ENCODE data around the gene PTGFRN.

PTGFRN gene

GRCh38 chr1:117007719-117008013, 98.0 kb downstream of the PTGFRN start:
- no peak for DNase-seq

DNA sequence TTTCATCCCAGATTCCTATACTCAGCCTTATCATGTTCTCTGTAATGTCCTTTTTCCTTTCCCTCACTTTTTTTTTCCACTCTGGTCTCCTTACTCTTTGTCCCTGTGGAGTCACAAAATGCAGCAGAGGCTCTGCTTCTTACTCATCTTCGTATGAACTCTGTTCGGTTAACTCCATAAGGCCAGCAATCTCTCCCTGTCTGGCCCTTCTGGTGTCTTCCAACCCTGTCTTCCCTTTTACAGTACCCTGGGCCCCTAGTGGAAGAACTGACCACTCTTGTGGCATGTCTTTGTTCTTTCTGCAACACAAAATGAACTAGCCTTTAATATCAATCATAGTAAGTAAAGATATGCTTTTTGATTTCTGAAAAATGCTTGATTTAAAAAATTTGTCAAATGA, 98.9 kb downstream of the PTGFRN start:
- no peak for DNase-seq

- DNase-seq, result peak in 3 of 6 experiments; percentile 24 to 48 (median 44)
These were observed 99.4 kb downstream of the PTGFRN start for GRCh38 chr1:117009132-117009531.

DNA sequence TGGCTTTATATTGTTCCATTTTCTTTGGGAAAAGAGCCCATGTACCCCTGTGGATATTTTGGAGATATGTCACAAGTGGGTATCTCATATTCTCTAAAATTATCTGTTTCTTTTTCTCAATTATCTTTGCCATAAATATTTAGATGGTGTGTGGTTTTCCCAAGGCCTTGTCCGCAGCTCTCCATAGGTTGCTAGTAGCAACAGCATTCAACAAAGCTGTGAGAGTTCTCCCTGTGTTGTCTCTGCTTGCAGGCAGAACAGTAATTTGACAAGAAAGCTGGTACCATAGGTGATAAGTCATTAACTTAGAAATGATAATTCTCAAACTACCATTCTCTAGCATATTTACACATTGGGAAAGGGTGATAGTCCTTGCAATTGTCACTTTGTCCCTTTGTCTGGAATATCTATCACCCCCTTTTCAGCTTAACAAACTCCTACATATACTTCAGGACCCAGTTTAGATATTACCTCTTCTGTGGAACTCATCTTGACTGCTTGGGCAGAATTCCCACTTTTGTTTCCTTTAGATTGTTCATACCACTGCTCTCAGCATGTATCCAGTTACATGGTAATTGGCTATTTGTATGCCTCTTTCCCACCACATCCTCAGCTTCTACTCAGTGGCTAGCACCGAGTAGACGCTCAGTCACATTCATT, 100.7 kb downstream of the PTGFRN start:
- no peak for DNase-seq

DNA sequence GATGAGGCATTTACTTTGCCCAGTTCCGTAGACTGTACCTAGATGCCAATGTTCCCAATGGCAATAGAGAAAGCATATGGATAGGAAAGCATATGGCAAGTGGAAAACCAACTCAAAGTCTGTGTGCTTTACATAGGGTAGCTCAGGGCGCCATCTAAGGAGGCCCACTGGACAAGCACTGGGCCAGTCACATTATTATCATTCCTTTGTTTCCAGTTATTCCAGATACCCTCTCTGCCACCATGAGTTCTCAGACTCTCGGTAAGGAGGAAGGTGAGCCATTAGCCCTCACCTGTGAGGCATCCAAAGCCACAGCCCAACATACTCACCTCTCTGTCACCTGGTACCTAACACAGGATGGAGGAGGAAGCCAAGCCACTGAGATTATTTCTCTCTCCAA, 101.6 kb downstream of the PTGFRN start:
- no peak for DNase-seq

DNA sequence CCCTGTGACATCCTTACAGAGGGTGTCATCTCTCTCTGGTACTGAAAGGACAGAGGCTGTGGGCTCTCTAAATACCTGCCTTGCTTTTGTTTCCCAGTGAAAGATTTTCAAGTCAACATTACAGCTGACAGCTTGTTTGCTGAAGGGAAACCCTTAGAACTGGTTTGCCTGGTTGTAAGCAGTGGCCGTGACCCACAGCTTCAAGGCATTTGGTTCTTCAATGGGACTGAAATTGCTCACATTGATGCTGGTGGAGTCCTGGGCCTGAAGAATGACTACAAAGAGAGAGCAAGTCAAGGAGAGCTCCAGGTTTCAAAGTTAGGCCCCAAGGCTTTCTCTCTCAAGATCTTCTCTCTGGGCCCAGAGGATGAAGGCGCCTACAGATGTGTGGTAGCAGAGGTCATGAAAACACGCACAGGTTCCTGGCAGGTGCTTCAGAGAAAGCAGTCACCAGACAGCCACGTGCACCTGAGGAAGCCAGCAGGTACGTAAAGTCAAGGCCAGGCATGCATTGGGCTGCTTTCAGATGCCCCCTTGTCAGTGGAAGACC, 103.7 kb downstream of the PTGFRN start:
- DNase-seq, result peak in 1 of 6 experiments; percentile 7

DNA sequence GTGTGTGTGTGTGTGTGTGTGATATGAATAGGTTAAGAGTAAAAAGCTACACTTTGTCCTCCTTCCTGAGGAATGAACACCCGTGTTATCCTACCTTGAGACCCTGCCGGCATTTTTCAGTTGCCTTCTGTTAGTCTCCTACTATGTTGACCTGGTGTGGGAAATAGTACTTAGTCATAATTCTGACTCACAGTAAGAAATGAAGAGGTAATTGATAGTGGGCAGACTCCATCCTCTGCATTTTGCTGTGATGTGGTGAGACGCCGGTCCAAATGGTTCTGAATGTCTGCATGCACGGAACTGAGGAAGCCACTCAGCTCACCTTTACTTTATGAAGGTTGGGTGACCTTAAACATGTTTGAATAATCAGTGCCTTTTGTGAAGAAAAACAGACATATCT, 104.5 kb downstream of the PTGFRN start:
- no peak for DNase-seq

DNA sequence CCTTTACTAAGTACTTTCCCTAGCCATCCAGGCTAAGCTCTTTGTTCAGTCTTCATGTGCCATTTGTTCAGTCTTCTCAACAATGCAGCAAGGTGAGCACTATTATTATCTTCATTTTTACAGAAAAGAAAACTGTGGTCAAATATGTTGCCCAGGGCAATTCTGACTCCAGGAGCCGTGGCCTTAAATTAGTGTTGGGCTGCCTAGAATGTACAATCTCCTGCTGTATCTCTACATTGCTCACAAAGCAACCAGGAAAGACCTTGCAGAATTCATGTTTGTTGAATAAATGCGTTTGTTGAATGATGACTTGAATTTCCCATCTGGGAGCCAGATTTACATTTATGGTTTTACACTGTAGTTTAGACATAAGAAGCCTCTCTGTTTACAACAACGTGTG, 106.0 kb downstream of the PTGFRN start:
- DNase-seq, result no peak

DNA sequence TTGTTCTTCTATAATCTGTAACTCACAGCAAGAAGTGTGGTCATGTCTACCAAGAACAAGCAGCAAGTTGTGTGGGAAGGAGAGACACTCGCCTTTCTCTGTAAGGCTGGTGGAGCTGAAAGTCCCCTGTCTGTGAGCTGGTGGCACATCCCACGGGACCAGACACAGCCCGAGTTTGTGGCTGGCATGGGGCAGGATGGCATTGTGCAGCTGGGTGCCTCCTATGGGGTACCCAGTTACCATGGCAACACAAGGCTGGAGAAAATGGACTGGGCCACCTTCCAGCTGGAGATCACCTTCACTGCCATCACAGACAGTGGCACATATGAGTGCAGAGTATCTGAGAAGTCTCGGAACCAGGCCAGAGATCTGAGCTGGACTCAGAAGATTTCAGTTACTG, 107.3 kb downstream of the PTGFRN start:
- DNase-seq, result no peak

DNA sequence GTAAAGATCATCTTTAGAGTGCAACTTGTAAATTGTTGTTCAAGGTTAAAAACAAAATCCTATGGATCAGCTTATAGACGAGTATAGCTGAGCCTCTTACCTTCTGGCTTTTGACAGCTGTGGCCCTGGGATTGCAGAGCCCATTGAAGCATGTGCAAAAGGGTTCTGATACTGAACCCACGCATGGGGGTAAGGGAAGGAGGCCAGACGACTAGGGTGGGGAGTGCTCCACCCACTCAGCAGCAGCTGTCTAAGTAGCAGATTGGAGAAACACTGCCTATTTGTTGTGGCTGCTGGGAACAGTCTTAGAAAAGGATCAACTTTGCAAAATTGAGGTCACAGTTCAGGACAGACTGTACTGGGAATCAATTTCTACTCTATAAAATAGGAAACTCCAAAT, 107.9 kb downstream of the PTGFRN start:
- no peak for DNase-seq

DNA sequence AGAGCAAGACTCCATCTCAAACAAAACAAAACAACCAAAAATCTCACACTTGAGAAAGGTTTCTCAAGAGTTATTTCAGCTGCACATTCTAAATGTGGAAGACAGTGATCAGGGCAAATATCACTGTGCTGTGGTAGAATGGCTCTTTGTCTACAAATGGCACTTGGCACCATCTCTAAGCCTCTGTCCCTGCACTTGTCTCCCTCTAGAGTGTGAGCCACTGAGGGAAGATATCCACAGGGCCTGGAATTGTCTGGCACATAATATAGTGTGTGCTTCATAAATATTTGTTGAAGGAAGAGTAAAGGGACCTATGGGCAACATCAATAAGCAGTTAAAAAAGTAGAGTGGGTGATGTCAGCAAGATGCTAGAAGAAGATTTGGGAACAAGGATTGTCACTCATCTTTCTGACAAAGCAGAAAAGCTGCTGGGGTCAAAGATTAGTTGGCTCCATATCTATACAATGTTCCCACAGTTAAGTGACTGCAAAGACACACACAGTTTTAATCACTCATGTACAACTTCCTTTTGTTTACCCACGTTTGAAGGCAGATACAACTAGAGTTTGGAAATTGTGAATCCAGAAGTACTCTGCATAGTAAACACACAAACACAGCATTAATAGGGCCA, 110.9 kb downstream of the PTGFRN start:
- no peak for DNase-seq

DNA sequence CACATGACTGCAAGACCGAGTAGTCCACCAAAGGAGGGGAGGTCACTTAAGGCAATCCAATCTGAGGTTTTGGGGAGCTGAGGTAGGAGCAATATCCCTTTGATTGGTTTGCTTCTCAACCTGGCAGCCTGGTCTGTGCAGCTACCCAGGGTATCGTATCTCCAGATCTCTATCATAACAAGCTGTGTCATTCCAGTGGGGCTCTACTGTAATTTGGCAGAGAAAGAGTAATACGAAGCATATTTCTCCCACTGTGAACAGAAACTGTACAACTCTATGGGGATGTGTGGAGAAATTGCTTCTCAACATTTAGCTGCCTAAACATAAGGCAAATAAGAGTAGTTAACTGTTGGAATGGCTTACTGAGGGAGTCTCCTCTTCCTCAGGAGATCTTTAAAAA, 112.4 kb downstream of the PTGFRN start:
- DNase-seq, result no peak

DNA sequence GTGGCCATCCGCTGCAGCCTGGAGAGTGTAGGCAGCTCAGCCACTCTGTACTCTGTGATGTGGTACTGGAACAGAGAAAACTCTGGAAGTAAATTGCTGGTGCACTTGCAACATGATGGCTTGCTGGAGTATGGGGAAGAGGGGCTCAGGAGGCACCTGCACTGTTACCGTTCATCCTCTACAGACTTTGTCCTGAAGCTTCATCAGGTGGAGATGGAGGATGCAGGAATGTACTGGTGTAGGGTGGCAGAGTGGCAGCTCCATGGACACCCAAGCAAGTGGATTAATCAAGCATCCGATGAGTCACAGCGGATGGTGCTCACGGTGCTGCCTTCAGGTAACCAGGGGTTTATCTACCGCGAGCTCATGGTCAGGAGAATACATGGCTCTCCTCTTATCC, 115.9 kb downstream of the PTGFRN start:
- no peak for DNase-seq

DNA sequence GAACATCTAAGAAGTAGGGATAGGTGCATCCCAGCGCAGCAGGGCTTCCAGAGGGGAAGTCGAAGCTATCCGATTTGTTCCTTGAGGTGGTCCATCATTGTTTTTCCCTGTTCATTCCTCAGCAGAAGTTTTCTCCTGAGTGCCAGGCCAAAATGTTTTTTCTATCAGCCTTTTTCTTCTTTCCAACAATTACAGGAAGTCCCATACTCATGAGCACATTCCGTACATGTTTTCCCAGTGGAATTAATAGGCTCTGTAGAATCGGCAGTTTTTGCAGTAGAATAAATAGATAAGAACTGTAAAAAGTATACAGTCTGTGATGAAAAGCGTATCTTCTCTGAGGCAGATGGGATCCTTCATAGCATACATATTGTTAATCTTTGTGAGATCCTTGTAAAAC, 116.6 kb downstream of the PTGFRN start:
- no peak for DNase-seq

- DNase-seq, result no peak
These were observed 120.0 kb downstream of the PTGFRN start for GRCh38 chr1:117029685-117030084.

GRCh38 chr1:117030271-117030877, 120.7 kb downstream of the PTGFRN start:
- no peak for DNase-seq

DNA sequence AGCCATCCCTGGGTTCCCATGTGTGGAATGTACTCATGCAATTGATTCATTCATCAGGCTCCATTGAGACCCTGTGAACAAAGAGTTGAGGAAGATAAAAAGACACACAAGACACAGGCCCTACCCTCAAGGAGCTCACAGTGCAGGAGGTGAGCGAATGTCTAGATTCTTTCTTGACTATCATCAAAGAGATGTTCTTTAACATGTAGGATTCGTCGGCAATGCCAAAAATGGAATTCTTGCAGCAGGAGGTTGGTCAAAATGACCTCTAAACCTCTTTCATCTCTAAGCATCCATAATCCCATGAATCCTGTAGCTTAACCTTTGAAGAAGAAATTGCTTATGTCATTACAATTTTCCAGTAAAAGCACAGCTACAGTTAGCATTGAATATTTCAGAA, 122.5 kb downstream of the PTGFRN start:
- no peak for DNase-seq

DNA sequence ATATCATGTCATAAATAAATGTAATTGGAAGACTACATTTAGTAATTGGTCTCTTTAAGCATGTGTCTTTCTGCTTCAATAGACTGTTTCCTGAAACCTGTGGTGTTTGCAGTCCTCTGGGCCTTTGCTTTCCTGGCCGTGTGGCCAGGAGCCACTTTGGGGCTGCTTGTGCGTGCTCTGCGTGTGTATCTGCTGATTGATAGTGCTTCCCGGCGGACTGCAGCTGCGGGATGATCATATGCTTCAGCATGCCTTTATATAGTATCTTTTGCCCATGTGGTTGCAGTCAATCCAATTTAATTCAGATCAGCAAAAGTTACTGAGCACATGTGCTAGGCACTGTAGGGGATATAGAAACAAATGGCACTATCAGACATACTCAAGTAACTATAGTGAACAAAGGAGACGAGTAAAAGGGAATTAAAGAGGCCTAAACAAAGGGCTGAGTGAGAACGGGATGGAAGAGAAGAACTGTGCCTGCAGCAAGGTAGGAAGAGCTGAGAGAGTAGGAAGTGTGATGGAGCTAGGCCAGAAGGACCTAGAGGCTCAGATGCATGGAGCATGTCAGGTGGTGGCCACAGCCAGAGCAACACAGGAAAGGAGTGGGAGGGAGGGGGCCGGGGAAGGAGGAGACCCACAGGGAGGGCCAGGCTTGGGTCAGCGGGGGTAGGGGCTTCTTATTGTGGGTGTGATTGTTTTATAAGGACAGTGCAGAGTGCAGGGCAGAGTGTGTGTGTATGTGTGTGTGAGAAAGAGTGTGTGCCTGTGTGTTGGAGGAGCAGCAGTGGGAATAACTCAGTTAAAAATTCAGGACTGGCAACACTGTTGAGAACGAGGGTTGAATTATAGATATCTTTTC, 123.2 kb downstream of the PTGFRN start:
- DNase-seq, result no peak

GRCh38 chr1:117033772-117034171, 124.1 kb downstream of the PTGFRN start:
- DNase-seq, result no peak

DNA sequence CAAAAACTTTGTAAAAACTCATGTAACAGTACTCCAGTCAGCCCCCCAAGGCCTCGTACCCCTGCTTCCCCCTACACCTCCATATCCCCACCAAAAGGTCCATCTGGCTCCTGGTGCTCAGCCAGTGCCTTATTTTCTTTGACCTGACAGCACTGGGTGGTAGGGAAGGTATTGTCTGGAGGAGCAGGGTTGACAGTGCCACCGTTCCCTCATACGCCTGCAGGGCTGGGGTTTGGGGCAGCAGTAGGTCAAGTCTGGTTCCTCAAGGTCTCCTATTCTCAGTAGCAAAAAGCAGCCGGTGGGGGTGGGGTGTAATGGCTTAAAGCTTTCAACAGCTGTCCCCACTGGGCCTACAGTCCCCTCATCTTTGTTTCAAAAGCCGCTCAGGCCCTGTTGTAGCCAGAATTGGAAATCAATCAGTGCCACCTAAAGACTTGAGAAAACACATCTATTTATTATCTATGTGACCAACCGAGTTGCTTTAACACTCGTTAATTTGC, 125.1 kb downstream of the PTGFRN start:
- no peak for DNase-seq

- no peak for DNase-seq
These were observed 126.3 kb downstream of the PTGFRN start for GRCh38 chr1:117036018-117036461.

- DNase-seq, result no peak
These were observed 128.1 kb downstream of the PTGFRN start for GRCh38 chr1:117037802-117038201.

GRCh38 chr1:117038236-117038635, 128.5 kb downstream of the PTGFRN start:
- no peak for DNase-seq
